ENCODE data around the gene FAM83C. TPM values are rescaled to one million over a fixed set of nuclear protein-coding genes. Genes with fewer than 3 reads are reported as not detected.

Gene FAM83C
- total RNA-seq, 1 experiment from 2014 or later = not detected

- intact Hi-C loops (cut with micrococcal nuclease; ENCODE audit: unreplicated experiment) = no loop called here
- DNase-seq (ENCODE audit: low spot score) = no peak
- ChIA-PET POLR2A (ENCODE audit: low non-redundant PET) (no interaction called here), CTCF (no interaction called here)
- no peaks in the 10 kb centered on the region for H3K9me3 ChIP-seq (ENCODE audit: low read depth, low read length, poor library complexity, severe bottlenecking)
- H3K4me3 ChIP-seq (ENCODE audit: low read depth, low read length, poor library complexity, severe bottlenecking) = no peak overlapping the region
- no TSS peak for BruUV-seq (replicated peaks)
- TF ChIP-seq CTCF (conservative IDR thresholded peaks at IDR 0.05; ENCODE audit: low read depth, low read length) (no peak), EZH2 (IDR thresholded peaks at IDR 0.05; ENCODE audit: borderline replicate concordance, low read depth, low read length, poor library complexity, severe bottlenecking) (no peak)
- no peak overlapping the region for H3K27ac ChIP-seq (ENCODE audit: low read depth, low read length, poor library complexity, severe bottlenecking)
- H3K36me3 ChIP-seq (ENCODE audit: insufficient read depth, low read length, poor library complexity, severe bottlenecking) = no peaks in the 10 kb centered on the region
- H3K27me3 ChIP-seq (replicated peaks; ENCODE audit: insufficient read depth, low read depth, low read length, poor library complexity) = no peaks in the 10 kb centered on the region
- H3K4me1 ChIP-seq (ENCODE audit: insufficient read depth, low read length, poor library complexity, severe bottlenecking) = no peaks in the 10 kb centered on the region
Measured at GRCh38 chr20:35297740-35298139, 5.5 kb upstream of the FAM83C start.

DNA sequence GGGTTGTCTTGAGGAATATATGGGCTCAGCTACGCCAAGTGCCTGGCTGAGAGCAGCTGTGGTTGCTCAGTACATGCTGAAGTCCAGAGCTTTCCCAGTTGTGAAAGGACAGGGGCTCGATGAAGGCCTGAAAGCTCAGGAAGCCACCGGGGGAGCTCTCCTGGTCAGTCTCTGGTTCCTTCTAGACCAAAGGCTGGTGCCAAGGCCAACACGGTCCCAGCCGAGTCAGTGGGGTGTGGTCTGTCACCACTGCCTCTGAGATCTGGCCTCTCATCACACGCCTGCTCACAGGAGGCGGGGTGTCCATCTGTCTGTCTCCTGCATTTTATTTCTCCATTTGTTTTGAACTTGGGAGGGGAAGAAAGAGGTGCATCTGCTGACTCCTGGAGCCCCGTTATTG is 4.9 kb upstream of the FAM83C start:
- BruUV-seq (replicated peaks) = no TSS peak
- Histone ChIP-seq H3K36me3 (ENCODE audit: insufficient read depth, low read length, poor library complexity, severe bottlenecking) (no peaks in the 10 kb centered on the region), H3K27me3 (replicated peaks; ENCODE audit: insufficient read depth, low read depth, low read length, poor library complexity) (no peaks in the 10 kb centered on the region), H3K27ac (ENCODE audit: low read depth, low read length, poor library complexity, severe bottlenecking) (no peak overlapping the region), H3K4me3 (ENCODE audit: low read depth, low read length, poor library complexity, severe bottlenecking) (no peak overlapping the region), H3K4me1 (ENCODE audit: insufficient read depth, low read length, poor library complexity, severe bottlenecking) (no peaks in the 10 kb centered on the region), H3K9me3 (ENCODE audit: low read depth, low read length, poor library complexity, severe bottlenecking) (no peaks in the 10 kb centered on the region)
- CTCF ChIA-PET = interaction anchor here (0.6 kb wide), 1 partner anchor 201 kb away, joined by 6 read pairs; no protein-coding TSS in a partner anchor
- intact Hi-C loops (cut with micrococcal nuclease; ENCODE audit: unreplicated experiment) = no loop called here
- TF ChIP-seq CTCF (conservative IDR thresholded peaks at IDR 0.05; ENCODE audit: low read depth, low read length) (no peak), EZH2 (IDR thresholded peaks at IDR 0.05; ENCODE audit: borderline replicate concordance, low read depth, low read length, poor library complexity, severe bottlenecking) (no peak)
- no peak for DNase-seq (ENCODE audit: low spot score)
- POLR2A ChIA-PET (ENCODE audit: low non-redundant PET) = no interaction called here

GRCh38 chr20:35296101-35296554 is 3.9 kb upstream of the FAM83C start:
- intact Hi-C loops (cut with micrococcal nuclease; ENCODE audit: unreplicated experiment) = no loop called here
- H3K27ac ChIP-seq (ENCODE audit: low read depth, low read length, poor library complexity, severe bottlenecking) = no peak overlapping the region
- BruUV-seq (replicated peaks) = no TSS peak
- CTCF ChIA-PET = no interaction called here
- no peaks in the 10 kb centered on the region for H3K9me3 ChIP-seq (ENCODE audit: low read depth, low read length, poor library complexity, severe bottlenecking)
- no peak for DNase-seq (ENCODE audit: low spot score)
- POLR2A ChIA-PET (ENCODE audit: low non-redundant PET) = interaction anchor here (0.6 kb wide), 1 partner anchor 1677 kb away, joined by 3 read pairs; no protein-coding TSS in a partner anchor
- H3K27me3 ChIP-seq (replicated peaks; ENCODE audit: insufficient read depth, low read depth, low read length, poor library complexity) = no peaks in the 10 kb centered on the region
- TF ChIP-seq EZH2 (IDR thresholded peaks at IDR 0.05; ENCODE audit: borderline replicate concordance, low read depth, low read length, poor library complexity, severe bottlenecking) (no peak), CTCF (conservative IDR thresholded peaks at IDR 0.05; ENCODE audit: low read depth, low read length) (no peak)
- no peaks in the 10 kb centered on the region for H3K4me1 ChIP-seq (ENCODE audit: insufficient read depth, low read length, poor library complexity, severe bottlenecking)
- H3K4me3 ChIP-seq (ENCODE audit: low read depth, low read length, poor library complexity, severe bottlenecking) = no peak overlapping the region
- no peaks in the 10 kb centered on the region for H3K36me3 ChIP-seq (ENCODE audit: insufficient read depth, low read length, poor library complexity, severe bottlenecking)

All from A673 (cell line).